Hepatocyte (in vitro differentiated cells): Measurements from ENCODE around the gene CSTF3. TPM values are rescaled to one million over a fixed set of nuclear protein-coding genes. Genes with fewer than 3 reads are reported as not detected.

Source experiments
- DNase-seq: peaks from one replicate; pipeline ENCODE4 v3.0.0-alpha.2; 2016; ENCODE audit warnings: low spot score
- H2AFZ ChIP-seq: fragments of 200-600 bp; sonication (generic); 2 replicates; pipeline ENCODE4 v1.6.0; 2016; ENCODE audit warnings: antibody characterized with exemption, mild to moderate bottlenecking
- H3K27ac ChIP-seq: fragments of 200-600 bp; sonication (generic); 2 replicates; pipeline ENCODE4 v1.5.1; 2016; ENCODE audit warnings: mild to moderate bottlenecking
- H3K27me3 ChIP-seq: fragments of 200-600 bp; sonication (generic); 2 replicates; pipeline ENCODE4 v1.6.1; 2016
- H3K36me3 ChIP-seq: fragments of 200-600 bp; sonication (generic); replicated peaks from 2 replicates; pipeline ENCODE4 v1.5.1; 2016; ENCODE audit warnings: low read depth; ENCODE audit not compliant: insufficient read depth
- H3K4me1 ChIP-seq: fragments of 200-600 bp; sonication (generic); 2 replicates; pipeline ENCODE4 v1.5.1; 2016; ENCODE audit warnings: mild to moderate bottlenecking, moderate library complexity; ENCODE audit not compliant: insufficient read depth
- H3K4me2 ChIP-seq: fragments of 200-600 bp; sonication (generic); 2 replicates; pipeline ENCODE4 v1.6.0; 2016
- H3K4me3 ChIP-seq: fragments of 200-600 bp; sonication (generic); 2 replicates; pipeline ENCODE4 v1.5.1; 2016; ENCODE audit warnings: mild to moderate bottlenecking
- H3K79me2 ChIP-seq: fragments of 200-600 bp; sonication (generic); 2 replicates; pipeline ENCODE4 v1.6.0; 2017; ENCODE audit warnings: mild to moderate bottlenecking
- H3K9me2 ChIP-seq: fragments of 200-600 bp; sonication (generic); replicated peaks from 2 replicates; pipeline ENCODE4 v1.6.0; 2017; ENCODE audit warnings: mild to moderate bottlenecking; ENCODE audit not compliant: insufficient read depth
- H3K9me3 ChIP-seq: fragments of 200-600 bp; sonication (generic); 2 replicates; pipeline ENCODE4 v1.5.1; 2016; ENCODE audit warnings: low read depth, mild to moderate bottlenecking
- H4K20me1 ChIP-seq: fragments of 200-600 bp; sonication (generic); 2 replicates; pipeline ENCODE4 v1.6.0; 2016; ENCODE audit warnings: mild to moderate bottlenecking; ENCODE audit not compliant: insufficient read depth, poor library complexity, severe bottlenecking
- EZH2 ChIP-seq: fragments of 200-600 bp; sonication (generic); IDR thresholded peaks from 2 replicates; pipeline ENCODE4 v1.6.1; 2016; ENCODE audit warnings: antibody characterized with exemption, mild to moderate bottlenecking, borderline replicate concordance
- EZH2phosphoT487 ChIP-seq: fragments of 200-600 bp; sonication (generic); IDR thresholded peaks from one replicate; pipeline ENCODE4 v1.6.1; 2018; ENCODE audit warnings: antibody characterized with exemption, mild to moderate bottlenecking, low read depth, moderate library complexity; ENCODE audit not compliant: unreplicated experiment, severe bottlenecking
- WGBS: methylation state at CpG from one replicate; pipeline ENCODE4 v1.1.6; 2016; ENCODE audit warnings: low lambda C conversion rate; ENCODE audit errors: missing lambda C conversion rate; 5-methylcytosine and 5-hydroxymethylcytosine counted together
- polyA plus RNA-seq: library from polyadenylated mRNA; unstranded; fragments of >200 nt; fragmentation: Nextera tagmentation; extraction: Ambion mirVana; gene quantifications from 2 replicates; pipeline ENCODE4 v1.2.1, GENCODE V29; 2016
- total RNA-seq: library from RNA; depleted of rRNA; stranded (reverse); fragments of >200 nt; gene quantifications from 2 replicates; pipeline ENCODE4 v1.2.3, GENCODE V29; 2014
- TF ChIP-seq, protein P1 (sequence below): fragments of 200-600 bp; sonication (generic); IDR thresholded peaks from 2 replicates; pipeline ENCODE4 v1.5.1; 2016; ENCODE audit warnings: antibody characterized with exemption, mild to moderate bottlenecking; ENCODE audit not compliant: poor library complexity

CSTF3 gene
- total and polyA plus RNA-seq, 2 experiments from 2014 or later = 33.0 to 35.6 TPM

- H3K4me3 ChIP-seq = no peak overlapping the region
- H4K20me1 ChIP-seq = no peaks in the 10 kb centered on the region
- H3K9me2 ChIP-seq = no peaks in the 10 kb centered on the region
- DNase-seq = no peak
- H3K36me3 ChIP-seq = no peaks in the 10 kb centered on the region
- H3K4me2 ChIP-seq = no peak overlapping the region
- peaks cover 7% of the 10 kb centered on the region for H3K4me1 ChIP-seq
- TF ChIP-seq EZH2 (no peak), EZH2phosphoT487 (no peak)
- TF ChIP-seq, protein P1, sequence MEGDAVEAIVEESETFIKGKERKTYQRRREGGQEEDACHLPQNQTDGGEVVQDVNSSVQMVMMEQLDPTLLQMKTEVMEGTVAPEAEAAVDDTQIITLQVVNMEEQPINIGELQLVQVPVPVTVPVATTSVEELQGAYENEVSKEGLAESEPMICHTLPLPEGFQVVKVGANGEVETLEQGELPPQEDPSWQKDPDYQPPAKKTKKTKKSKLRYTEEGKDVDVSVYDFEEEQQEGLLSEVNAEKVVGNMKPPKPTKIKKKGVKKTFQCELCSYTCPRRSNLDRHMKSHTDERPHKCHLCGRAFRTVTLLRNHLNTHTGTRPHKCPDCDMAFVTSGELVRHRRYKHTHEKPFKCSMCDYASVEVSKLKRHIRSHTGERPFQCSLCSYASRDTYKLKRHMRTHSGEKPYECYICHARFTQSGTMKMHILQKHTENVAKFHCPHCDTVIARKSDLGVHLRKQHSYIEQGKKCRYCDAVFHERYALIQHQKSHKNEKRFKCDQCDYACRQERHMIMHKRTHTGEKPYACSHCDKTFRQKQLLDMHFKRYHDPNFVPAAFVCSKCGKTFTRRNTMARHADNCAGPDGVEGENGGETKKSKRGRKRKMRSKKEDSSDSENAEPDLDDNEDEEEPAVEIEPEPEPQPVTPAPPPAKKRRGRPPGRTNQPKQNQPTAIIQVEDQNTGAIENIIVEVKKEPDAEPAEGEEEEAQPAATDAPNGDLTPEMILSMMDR = no peak
- H3K9me3 ChIP-seq = no peaks in the 10 kb centered on the region
- no peak overlapping the region for H3K27ac ChIP-seq
- no peak overlapping the region for H2AFZ ChIP-seq
- H3K79me2 ChIP-seq = no peaks in the 10 kb centered on the region
- 52% methylated on average over 1 of the region's 1 CpG for WGBS
- no peaks in the 10 kb centered on the region for H3K27me3 ChIP-seq
These were observed 10.0 kb upstream of the CSTF3 start for GRCh38 chr11:33171251-33171650.

- Histone ChIP-seq H3K4me2 (peak overlapping the region; percentile 15), H3K9me2 (no peaks in the 10 kb centered on the region), H3K4me3 (no peak overlapping the region), H3K9me3 (no peaks in the 10 kb centered on the region), H2AFZ (no peak overlapping the region), H3K4me1 (peaks cover 7% of the 10 kb centered on the region), H3K36me3 (no peaks in the 10 kb centered on the region), H3K27me3 (no peaks in the 10 kb centered on the region), H4K20me1 (no peaks in the 10 kb centered on the region), H3K79me2 (no peaks in the 10 kb centered on the region), H3K27ac (peak overlapping the region; percentile 26)
- no peak for TF ChIP-seq EZH2phosphoT487
- TF ChIP-seq EZH2 = no peak
- TF ChIP-seq, protein P1 = no peak
- no peak for DNase-seq
- WGBS = 18% methylated on average over 4 of the region's 4 CpGs
These were observed 7.5 kb upstream of the CSTF3 start for GRCh38 chr11:33168709-33169200.

- no peak overlapping the region for H3K4me2 ChIP-seq
- H4K20me1 ChIP-seq = peaks cover 10% of the 10 kb centered on the region
- H3K27ac ChIP-seq = no peak overlapping the region
- no peaks in the 10 kb centered on the region for H3K36me3 ChIP-seq
- peaks cover 32% of the 10 kb centered on the region for H3K79me2 ChIP-seq
- H3K4me3 ChIP-seq = no peak overlapping the region
- peaks cover 6% of the 10 kb centered on the region for H3K4me1 ChIP-seq
- no peaks in the 10 kb centered on the region for H3K9me3 ChIP-seq
- no peak for DNase-seq
- no peaks in the 10 kb centered on the region for H3K27me3 ChIP-seq
- no peak overlapping the region for H2AFZ ChIP-seq
- WGBS = 97% methylated on average over 8 of the region's 8 CpGs
- H3K9me2 ChIP-seq = no peaks in the 10 kb centered on the region
- TF ChIP-seq EZH2 (no peak), EZH2phosphoT487 (no peak)
- TF ChIP-seq, protein P1 = no peak
These were observed 1.6 kb upstream of the CSTF3 start for GRCh38 chr11:33162831-33163230.
